ENCODE results near the gene RXRA. TPM values are rescaled to one million over a fixed set of nuclear protein-coding genes. Genes with fewer than 3 reads are reported as not detected.

The RXRA gene
- total and polyA plus RNA-seq, 12 donors, result 5.5 to 114 (median 71.3) TPM

DNA sequence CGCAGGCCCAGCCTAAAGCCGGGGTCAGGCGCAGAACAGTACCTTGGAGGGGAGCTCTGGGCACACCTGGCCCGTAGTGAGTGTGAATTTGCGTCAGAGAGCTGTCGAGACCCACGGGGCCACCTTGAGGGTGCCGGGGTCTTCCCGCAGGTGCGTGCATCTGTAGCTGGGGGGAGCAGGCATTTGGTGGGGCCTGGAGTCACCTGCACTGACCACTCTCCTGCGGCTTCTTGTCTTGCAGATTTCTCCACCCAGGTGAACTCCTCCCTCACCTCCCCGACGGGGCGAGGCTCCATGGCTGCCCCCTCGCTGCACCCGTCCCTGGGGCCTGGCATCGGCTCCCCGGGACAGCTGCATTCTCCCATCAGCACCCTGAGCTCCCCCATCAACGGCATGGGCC, 75.1 kb downstream of the RXRA start:
- Histone ChIP-seq H3K36me3 (replicated peaks in 1 of 2) (peaks cover 0 to 12% of the 10 kb centered on the region in 2 donors), H3K4me3 (no peak overlapping the region), H3K27me3 (no peaks in the 10 kb centered on the region), H3K4me1 (replicated peaks in 1 of 2) (peaks cover 29 to 59% of the 10 kb centered on the region in 2 donors), H3K9me3 (replicated peaks in 1 of 3) (no peaks in the 10 kb centered on the region), H3K27ac (no peak overlapping the region)
- intact Hi-C loops (cut with DNase I), result no loop called here
- no peak for DNase-seq
- WGBS, 4 donors, result 93 to 99% (median 95%) methylated on average over 11 to 19 of the region's 19 CpGs
- TF ChIP-seq POLR2A (IDR thresholded peaks at IDR 0.05), result no peak
- TF ChIP-seq, protein P1, sequence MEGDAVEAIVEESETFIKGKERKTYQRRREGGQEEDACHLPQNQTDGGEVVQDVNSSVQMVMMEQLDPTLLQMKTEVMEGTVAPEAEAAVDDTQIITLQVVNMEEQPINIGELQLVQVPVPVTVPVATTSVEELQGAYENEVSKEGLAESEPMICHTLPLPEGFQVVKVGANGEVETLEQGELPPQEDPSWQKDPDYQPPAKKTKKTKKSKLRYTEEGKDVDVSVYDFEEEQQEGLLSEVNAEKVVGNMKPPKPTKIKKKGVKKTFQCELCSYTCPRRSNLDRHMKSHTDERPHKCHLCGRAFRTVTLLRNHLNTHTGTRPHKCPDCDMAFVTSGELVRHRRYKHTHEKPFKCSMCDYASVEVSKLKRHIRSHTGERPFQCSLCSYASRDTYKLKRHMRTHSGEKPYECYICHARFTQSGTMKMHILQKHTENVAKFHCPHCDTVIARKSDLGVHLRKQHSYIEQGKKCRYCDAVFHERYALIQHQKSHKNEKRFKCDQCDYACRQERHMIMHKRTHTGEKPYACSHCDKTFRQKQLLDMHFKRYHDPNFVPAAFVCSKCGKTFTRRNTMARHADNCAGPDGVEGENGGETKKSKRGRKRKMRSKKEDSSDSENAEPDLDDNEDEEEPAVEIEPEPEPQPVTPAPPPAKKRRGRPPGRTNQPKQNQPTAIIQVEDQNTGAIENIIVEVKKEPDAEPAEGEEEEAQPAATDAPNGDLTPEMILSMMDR (IDR thresholded peaks at IDR 0.05), result no peak

DNA sequence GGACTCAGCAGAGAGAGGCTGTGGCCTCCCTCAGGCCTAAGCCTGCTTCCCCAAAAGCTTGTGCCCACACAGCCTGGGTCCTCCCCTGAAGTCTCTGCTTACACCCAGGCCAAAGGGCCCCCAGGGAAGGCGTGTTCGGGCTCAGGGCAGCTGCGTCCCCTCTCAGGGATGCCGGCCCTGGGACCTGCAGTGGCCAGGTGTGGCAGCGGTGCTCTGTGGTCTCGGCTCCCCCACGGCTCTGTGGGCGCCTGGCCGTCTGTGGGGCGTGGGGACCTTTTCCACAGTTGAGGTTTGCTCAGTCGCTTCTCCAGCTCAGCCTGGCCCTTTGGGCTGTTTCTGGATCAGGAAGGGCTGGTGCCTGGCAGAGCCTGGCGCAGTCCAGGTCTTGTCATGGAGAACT, 75.9 kb downstream of the RXRA start:
- H3K9me3 ChIP-seq (replicated peaks in 1 of 3), result no peaks in the 10 kb centered on the region
- DNase-seq, result no peak
- H3K4me3 ChIP-seq, result no peak overlapping the region
- H3K4me1 ChIP-seq (replicated peaks in 1 of 2), result peaks cover 37 to 59% of the 10 kb centered on the region in 2 donors
- peaks cover 0 to 12% of the 10 kb centered on the region in 2 donors for H3K36me3 ChIP-seq (replicated peaks in 1 of 2)
- 90 to 100% (median 92%) methylated on average over 1 to 12 of the region's 12 CpGs; no CpG with 5 or more reads in 1 of the 4 donors for WGBS, 4 donors
- no peak for TF ChIP-seq POLR2A (IDR thresholded peaks at IDR 0.05)
- TF ChIP-seq, protein P1 (IDR thresholded peaks at IDR 0.05), result no peak
- H3K27ac ChIP-seq, result peak overlapping the region in 1 of 5 donors; percentile 88
- H3K27me3 ChIP-seq, result no peaks in the 10 kb centered on the region
- intact Hi-C loops (cut with DNase I), result no loop called here

DNA sequence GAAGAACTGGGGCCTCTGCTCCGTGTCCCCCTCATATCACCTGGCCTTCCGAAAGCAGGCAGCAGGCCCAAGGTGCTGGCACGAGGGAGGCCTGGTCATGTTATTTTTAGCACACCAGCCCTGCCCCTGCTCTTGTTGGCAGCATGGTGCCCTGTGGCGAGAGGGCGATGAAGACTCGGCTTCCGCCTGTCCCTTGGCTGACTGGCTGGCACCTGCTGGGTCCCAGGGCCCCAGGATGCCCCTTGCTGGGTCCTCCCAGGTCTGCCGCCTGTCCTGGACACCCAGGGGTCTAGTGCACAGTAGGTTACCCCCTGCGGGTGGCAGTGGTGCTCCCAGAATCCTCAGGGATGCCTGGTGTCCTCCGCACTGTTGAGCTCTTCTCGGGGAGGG, 77.0 kb downstream of the RXRA start:
- Histone ChIP-seq H3K9me3 (replicated peaks in 1 of 3) (no peaks in the 10 kb centered on the region), H3K27me3 (no peaks in the 10 kb centered on the region), H3K27ac (peak overlapping the region in 3 of 5 donors; percentile 54 to 88 (median 70)), H3K4me3 (no peak overlapping the region), H3K4me1 (replicated peaks in 1 of 2) (peaks cover 46 to 66% of the 10 kb centered on the region in 2 donors), H3K36me3 (replicated peaks in 1 of 2) (peaks cover 0 to 12% of the 10 kb centered on the region in 2 donors)
- intact Hi-C loops (cut with DNase I), result no loop called here
- 45 to 64% (median 47%) methylated on average over 5 to 11 of the region's 11 CpGs; no CpG with 5 or more reads in 1 of the 4 donors for WGBS, 4 donors
- no peak for TF ChIP-seq POLR2A (IDR thresholded peaks at IDR 0.05)
- TF ChIP-seq, protein P1 (IDR thresholded peaks at IDR 0.05), result no peak
- DNase-seq, result peak in 4 of 7 donors; percentile 48 to 68 (median 60)

DNA sequence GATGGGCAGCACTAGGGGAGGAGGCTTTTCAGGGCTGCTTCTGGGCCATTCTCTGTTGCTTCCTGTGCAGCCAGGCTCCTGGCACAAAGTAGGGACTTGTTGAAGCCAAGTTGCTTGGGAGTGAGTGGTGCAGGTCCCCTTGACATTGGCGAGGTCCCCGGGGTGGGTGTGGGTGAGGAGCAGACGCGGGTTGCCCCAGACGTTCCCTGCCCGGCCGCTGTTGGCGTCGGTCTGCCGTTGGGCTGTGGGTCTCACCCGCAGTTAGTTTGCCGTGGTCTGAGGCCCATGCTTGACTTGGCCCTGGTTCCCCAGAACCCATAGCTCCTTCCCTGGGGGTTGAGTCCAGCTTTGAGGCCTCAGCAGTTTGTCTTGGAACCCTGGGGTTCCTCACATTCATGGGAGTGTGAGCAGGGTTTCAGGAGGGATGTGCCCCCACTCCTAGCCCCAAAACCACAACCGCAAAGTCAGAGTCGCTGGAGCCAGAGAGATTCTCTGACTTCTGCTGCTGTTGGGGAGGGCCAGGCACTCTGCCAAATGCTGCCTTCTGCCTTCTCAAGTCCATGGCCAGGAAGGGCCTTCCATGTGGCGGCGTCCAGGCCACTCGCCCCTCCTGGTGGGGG, 77.5 kb downstream of the RXRA start:
- Histone ChIP-seq H3K27ac (peak overlapping the region in 4 of 5 donors; percentile 0 to 88 (median 62)), H3K4me3 (no peak overlapping the region), H3K27me3 (no peaks in the 10 kb centered on the region), H3K36me3 (replicated peaks in 1 of 2) (peaks cover 0 to 15% of the 10 kb centered on the region in 2 donors), H3K4me1 (replicated peaks in 1 of 2) (peaks cover 49 to 71% of the 10 kb centered on the region in 2 donors), H3K9me3 (replicated peaks in 1 of 3) (no peaks in the 10 kb centered on the region)
- 40 to 67% (median 48%) methylated on average over 4 to 17 of the region's 17 CpGs; no CpG with 5 or more reads in 1 of the 4 donors for WGBS, 4 donors
- intact Hi-C loops (cut with DNase I), result no loop called here
- DNase-seq, result peak; percentile 66 to 90 (median 85)
- no peak for TF ChIP-seq POLR2A (IDR thresholded peaks at IDR 0.05)
- TF ChIP-seq, protein P1 (IDR thresholded peaks at IDR 0.05), result no peak

All from adrenal gland (tissue), 12 donors.